IMR-90 (cell line): Measurements from ENCODE around the gene ZNF350. TPM values are rescaled to one million over a fixed set of nuclear protein-coding genes. Genes with fewer than 3 reads are reported as not detected.

Experiments used
- ATAC-seq: fragments of 200-7000 bp; cut with Tn5 transposase; 2 replicates; pipeline ENCODE4 v1.9.1; 2020; ENCODE audit warnings: low read depth, mild to moderate bottlenecking, moderate library complexity
- BruUV-seq: library from RNA; stranded (reverse); fragments of 400-500 nt; replicated peaks from 2 replicates; lab custom pipeline; 2021; lab: Mats Ljungman, UMichigan
- CTCF ChIA-PET: fragments of 300-600 bp; formaldehyde crosslinking; extraction: SDS; loops from one replicate; lab custom pipeline; 2021; ENCODE audit warnings: antibody characterized with exemption; lab: Yijun Ruan, JAX
- POLR2A ChIA-PET: fragments of 300-600 bp; sonication (Branson Sonifier 250); formaldehyde crosslinking; loops from one replicate; lab custom pipeline; 2022; ENCODE audit warnings: antibody characterized with exemption; ENCODE audit not compliant: unreplicated experiment; lab: Charles Lee
- DNase-seq: peaks from one replicate; pipeline ENCODE4 v3.0.0; 2013
- H2AFZ ChIP-seq: replicated peaks from 2 replicates; pipeline ENCODE3; 2013; ENCODE audit warnings: low read length, mild to moderate bottlenecking; ENCODE audit not compliant: poor library complexity
- H2AK5ac ChIP-seq: 2 replicates; pipeline ENCODE4 v1.6.1; 2013; ENCODE audit warnings: low read depth, low read length, inconsistent platforms
- H2AK9ac ChIP-seq: replicated peaks from 2 replicates; pipeline ENCODE3; 2013; ENCODE audit warnings: mild to moderate bottlenecking, low read depth, low read length, moderate library complexity; ENCODE audit not compliant: poor library complexity
- H2BK120ac ChIP-seq: 2 replicates; pipeline ENCODE4 v1.6.1; 2013; ENCODE audit warnings: low read depth, low read length, inconsistent platforms
- H2BK15ac ChIP-seq: 3 replicates; pipeline ENCODE4 v1.6.1; 2013; ENCODE audit warnings: low read depth, low read length, inconsistent platforms
- H2BK20ac ChIP-seq: 2 replicates; pipeline ENCODE4 v1.6.1; 2013; ENCODE audit warnings: low read depth, mild to moderate bottlenecking, inconsistent platforms, low read length, moderate library complexity
- H2BK5ac ChIP-seq: 2 replicates; pipeline ENCODE4 v1.6.1; 2013; ENCODE audit warnings: mild to moderate bottlenecking, low read depth, low read length, inconsistent platforms; ENCODE audit not compliant: poor library complexity, severe bottlenecking
- H3K14ac ChIP-seq: replicated peaks from 2 replicates; pipeline ENCODE4 v1.6.1; 2013; ENCODE audit warnings: low read depth, low read length, inconsistent platforms
- H3K18ac ChIP-seq: 2 replicates; pipeline ENCODE4 v1.6.1; 2013; ENCODE audit warnings: low read depth, low read length, control low read depth
- H3K23ac ChIP-seq: 2 replicates; pipeline ENCODE4 v1.6.1; 2013; ENCODE audit warnings: low read depth, low read length, inconsistent platforms
- H3K27ac ChIP-seq: 2 replicates; pipeline ENCODE4 v1.5.1; 2013; ENCODE audit warnings: mild to moderate bottlenecking, control low read depth, low read length; ENCODE audit not compliant: insufficient read depth
- H3K27me3 ChIP-seq: 2 replicates; pipeline ENCODE4 v1.6.1; 2013; ENCODE audit warnings: low read length; ENCODE audit not compliant: control insufficient read depth, insufficient read depth
- H3K36me3 ChIP-seq: 2 replicates; pipeline ENCODE4 v1.6.1; 2013; ENCODE audit warnings: low read length, mixed read lengths; ENCODE audit not compliant: control insufficient read depth, insufficient read depth
- H3K4ac ChIP-seq: 2 replicates; pipeline ENCODE4 v1.6.1; 2013; ENCODE audit warnings: low read depth, low read length, inconsistent platforms
- H3K4me1 ChIP-seq: 2 replicates; pipeline ENCODE4 v1.6.1; 2013; ENCODE audit warnings: low read length, mixed read lengths; ENCODE audit not compliant: control insufficient read depth, insufficient read depth
- H3K4me2 ChIP-seq: 2 replicates; pipeline ENCODE4 v1.6.1; 2013; ENCODE audit warnings: low read depth, mild to moderate bottlenecking, control low read depth, low read length, moderate library complexity
- H3K4me3 ChIP-seq: 2 replicates; pipeline ENCODE4 v1.5.1; 2013; ENCODE audit warnings: low read depth, mild to moderate bottlenecking, control low read depth, low read length, moderate library complexity; ENCODE audit not compliant: insufficient read depth
- H3K56ac ChIP-seq: 2 replicates; pipeline ENCODE4 v1.6.1; 2013; ENCODE audit warnings: low read length, inconsistent platforms; ENCODE audit not compliant: insufficient read depth; ENCODE audit errors: extremely low read depth
- H3K79me1 ChIP-seq, 2 experiments: 2 replicates each; pipeline ENCODE4 v1.6.1; 2013; ENCODE audit warnings: low read length in 2 of 2, inconsistent platforms in 1 of 2, low read depth in 1 of 2
- H3K9ac ChIP-seq: 2 replicates; pipeline ENCODE4 v1.6.1; 2013; ENCODE audit warnings: low read depth, low read length, control low read depth
- H3K9me1 ChIP-seq: 2 replicates; pipeline ENCODE4 v1.6.1; 2013; ENCODE audit warnings: low read length, inconsistent platforms; ENCODE audit not compliant: insufficient read depth
- H3K9me3 ChIP-seq: 2 replicates; pipeline ENCODE4 v1.6.1; 2013; ENCODE audit warnings: low read length; ENCODE audit not compliant: control insufficient read depth, insufficient read depth
- H4K20me1 ChIP-seq: 2 replicates; pipeline ENCODE4 v1.6.1; 2013; ENCODE audit warnings: low read length, inconsistent platforms; ENCODE audit not compliant: insufficient read depth
- H4K5ac ChIP-seq: 2 replicates; pipeline ENCODE4 v1.6.1; 2013; ENCODE audit warnings: mild to moderate bottlenecking, low read depth, low read length, control low read depth
- H4K8ac ChIP-seq, 2 experiments: 2 replicates each; pipeline ENCODE4 v1.6.1; 2013; ENCODE audit warnings: low read depth in 2 of 2, low read length in 2 of 2, control low read depth in 1 of 2, inconsistent platforms in 1 of 2
- H4K91ac ChIP-seq: 2 replicates; pipeline ENCODE4 v1.6.1; 2013; ENCODE audit warnings: low read depth, low read length, inconsistent platforms; ENCODE audit not compliant: insufficient read depth
- BHLHE40 ChIP-seq: fragments of 150-350 bp; IDR thresholded peaks from 2 replicates; pipeline ENCODE4 v1.6.1; 2016; ENCODE audit warnings: mild to moderate bottlenecking, low read depth, low read length
- CHD1 ChIP-seq: IDR thresholded peaks from 2 replicates; pipeline ENCODE4 v1.6.1; 2012; ENCODE audit warnings: low read depth, low read length, improper control_type of control experiment
- FOS ChIP-seq: fragments of 150-350 bp; IDR thresholded peaks from 2 replicates; pipeline ENCODE4 v1.6.1; 2016; ENCODE audit warnings: low read depth, low read length
- MAZ ChIP-seq: IDR thresholded peaks from 2 replicates; pipeline ENCODE4 v1.6.1; 2012; ENCODE audit warnings: low read depth, mild to moderate bottlenecking, low read length, improper control_type of control experiment, moderate library complexity, borderline replicate concordance
- MXI1 ChIP-seq: IDR thresholded peaks from 2 replicates; pipeline ENCODE4 v1.6.1; 2012; ENCODE audit warnings: low read depth, mild to moderate bottlenecking, low read length, moderate library complexity, borderline replicate concordance
- POLR2A ChIP-seq: IDR thresholded peaks from 2 replicates; pipeline ENCODE4 v1.6.1; 2012; ENCODE audit warnings: mild to moderate bottlenecking, low read depth, low read length
- RFX5 ChIP-seq: IDR thresholded peaks from 2 replicates; pipeline ENCODE4 v1.8.0; 2012; ENCODE audit warnings: low read depth, mild to moderate bottlenecking, low read length, moderate library complexity
- WGBS, 2 experiments: methylation state at CpG; one replicate each; pipeline versions ENCODE4 v1.1.5 to v1.1.7; 2013; ENCODE audit warnings: missing lambda C conversion rate in 2 of 2; ENCODE audit not compliant: insufficient read length in 1 of 2; ENCODE audit errors: extremely low coverage in 2 of 2; 5-methylcytosine and 5-hydroxymethylcytosine counted together
- dilution Hi-C: fragments of 300-500 bp; cut with HindIII; formaldehyde crosslinking; loops from one replicate; pipeline ENCODE4 v1.14.3; 2018; ENCODE audit warnings: low sequenced_read_pairs; ENCODE audit not compliant: unreplicated experiment
- in situ Hi-C: fragments of 300-500 bp; cut with MboI; formaldehyde crosslinking; loops from 3 replicates; pipeline ENCODE4 v1.14.3; 2019; ENCODE audit warnings: low sequenced_read_pairs, inconsistent platforms, mixed read lengths
- intact Hi-C: fragments of 100-400 bp; cut with micrococcal nuclease; formaldehyde crosslinking; loops from 2 replicates; pipeline ENCODE4 v1.10.0; 2022
- polyA plus RNA-seq, 3 experiments: library from polyadenylated mRNA; depleted of rRNA; stranded (reverse); fragments of >200 nt; gene quantifications; 2 replicates each; pipeline ENCODE4 v1.2.3, GENCODE V29; 2012; ENCODE audit warnings: low replicate concordance in 1 of 3
- total RNA-seq: library from RNA; depleted of rRNA; stranded (reverse); fragments of >200 nt; gene quantifications from 2 replicates; pipeline ENCODE4 v1.2.3, GENCODE V29; 2012

ZNF350 gene
- total and polyA plus RNA-seq, 2 of the 4 experiments (the other 2 are of a cell fraction): 4.7 to 14.0 TPM

DNA sequence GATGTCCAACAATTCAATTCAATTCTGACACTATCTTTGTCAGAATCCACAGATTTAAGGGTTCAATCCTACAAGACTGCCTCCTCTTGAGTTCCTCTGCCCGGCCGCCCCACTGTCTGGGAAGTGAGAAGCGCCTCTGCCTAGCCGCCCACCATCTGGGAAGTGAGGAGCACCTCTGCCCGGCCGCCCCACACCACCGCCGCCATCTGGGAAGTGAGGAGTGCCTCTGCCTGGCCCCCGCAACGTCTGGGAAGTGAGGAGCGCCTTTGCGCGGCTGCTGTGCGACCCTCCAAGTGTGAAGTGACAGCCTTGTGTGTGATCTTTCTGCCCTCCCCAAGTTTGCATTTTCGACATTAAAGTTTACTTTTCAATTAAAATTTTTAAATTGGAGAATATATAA is 35.6 kb upstream of the ZNF350 start:
- H3K9ac ChIP-seq: no peak overlapping the region
- no peak overlapping the region for H2BK20ac ChIP-seq
- H3K4me2 ChIP-seq: no peak overlapping the region
- ChIA-PET CTCF (no interaction called here), POLR2A (no interaction called here)
- WGBS, 2 experiments: no CpG with 5 or more reads among the region's 15 CpGs
- H3K4me3 ChIP-seq: no peak overlapping the region
- no peak overlapping the region for H2AK9ac ChIP-seq
- no peak overlapping the region for H3K4ac ChIP-seq
- no peak for ATAC-seq
- no peak overlapping the region for H4K91ac ChIP-seq
- H3K9me1 ChIP-seq: no peaks in the 10 kb centered on the region
- BruUV-seq: no TSS peak
- H3K14ac ChIP-seq: no peak overlapping the region
- H3K4me1 ChIP-seq: peaks cover under 1% of the 10 kb centered on the region; the same call in 1 of the 2 replicates
- H2BK15ac ChIP-seq: no peak overlapping the region
- TF ChIP-seq RFX5 (no peak), BHLHE40 (no peak), MXI1 (no peak), POLR2A (no peak), MAZ (no peak), CHD1 (no peak), FOS (no peak)
- H3K56ac ChIP-seq: no peak overlapping the region
- H3K9me3 ChIP-seq: peaks cover 18% of the 10 kb centered on the region
- no peak overlapping the region for H4K5ac ChIP-seq
- H3K18ac ChIP-seq: no peak overlapping the region
- no peak overlapping the region for H2BK5ac ChIP-seq
- H3K27me3 ChIP-seq: no peaks in the 10 kb centered on the region
- H4K20me1 ChIP-seq: no peaks in the 10 kb centered on the region
- no peak for DNase-seq
- in situ Hi-C loops (no loop called here), intact Hi-C loops (no loop called here), dilution Hi-C loops (no loop called here)
- no peak overlapping the region for H3K23ac ChIP-seq
- H4K8ac ChIP-seq: no peak overlapping the region
- H2BK120ac ChIP-seq: no peak overlapping the region
- H2AFZ ChIP-seq: no peak overlapping the region
- H2AK5ac ChIP-seq: no peak overlapping the region
- peaks cover 48% of the 10 kb centered on the region for H3K36me3 ChIP-seq
- no peak overlapping the region for H3K27ac ChIP-seq
- peaks cover 11 to 29% of the 10 kb centered on the region in 2 experiments for H3K79me1 ChIP-seq
